Muscle layer of colon (tissue), 2 donors: Measurements from ENCODE around the gene LSAMP.

ENCODE experiments used
- H3K27ac ChIP-seq: one replicate; pipeline ENCODE4 v1.7.0; 2013; ENCODE audit warnings: low read depth, mild to moderate bottlenecking, low read length, moderate library complexity
- H3K27me3 ChIP-seq, 2 donors: one replicate each; pipeline ENCODE4 v1.7.0; 2013; ENCODE audit warnings: low read length in 2 of 2, mild to moderate bottlenecking in 2 of 2; ENCODE audit not compliant: insufficient read depth in 2 of 2, control insufficient read depth in 1 of 2
- H3K36me3 ChIP-seq: one replicate; pipeline ENCODE4 v1.7.0; 2013; ENCODE audit warnings: mild to moderate bottlenecking, low read length; ENCODE audit not compliant: insufficient read depth
- H3K4me1 ChIP-seq: one replicate; pipeline ENCODE4 v1.7.0; 2013; ENCODE audit warnings: mild to moderate bottlenecking, low read length; ENCODE audit not compliant: insufficient read depth
- H3K4me3 ChIP-seq, 2 donors: one replicate each; pipeline ENCODE4 v1.7.0; 2013; ENCODE audit warnings: low read length in 2 of 2, low read depth in 1 of 2, mild to moderate bottlenecking in 1 of 2, moderate library complexity in 1 of 2
- H3K9ac ChIP-seq: one replicate; pipeline ENCODE4 v1.7.0; 2013; ENCODE audit warnings: low read length
- H3K9me3 ChIP-seq: one replicate; pipeline ENCODE4 v1.7.0; 2013; ENCODE audit warnings: mild to moderate bottlenecking, low read length
- donor health status: abdominal sarcoma.
- donor health status: Adenocarcinoma of cecum.

LSAMP gene

GRCh38 chr3:116065501-116065900 lies 379.8 kb downstream of the LSAMP start:
- H3K9me3 ChIP-seq, result no peaks in the 10 kb centered on the region
- H3K4me3 ChIP-seq, result no peak overlapping the region
- H3K4me1 ChIP-seq, result no peaks in the 10 kb centered on the region

GRCh38 chr3:116064646-116065045 lies 380.6 kb downstream of the LSAMP start:
- Histone ChIP-seq H3K4me3 (no peak overlapping the region), H3K4me1 (peaks cover 6% of the 10 kb centered on the region), H3K27ac (no peak overlapping the region), H3K27me3 (no peaks in the 10 kb centered on the region), H3K36me3 (no peaks in the 10 kb centered on the region), H3K9ac (no peak overlapping the region), H3K9me3 (no peaks in the 10 kb centered on the region)

More at GRCh38 chr3:116065501-116065900, 379.8 kb downstream of the LSAMP start:
- no peak overlapping the region for H3K27ac ChIP-seq
- no peak overlapping the region for H3K9ac ChIP-seq
- no peaks in the 10 kb centered on the region for H3K36me3 ChIP-seq
- H3K27me3 ChIP-seq, result no peaks in the 10 kb centered on the region

GRCh38 chr3:116059421-116060096 lies 385.7 kb downstream of the LSAMP start:
- Histone ChIP-seq H3K27me3 (no peaks in the 10 kb centered on the region), H3K27ac (no peak overlapping the region), H3K9me3 (no peaks in the 10 kb centered on the region), H3K4me3 (no peak overlapping the region), H3K9ac (no peak overlapping the region), H3K4me1 (peaks cover 9% of the 10 kb centered on the region), H3K36me3 (no peaks in the 10 kb centered on the region)

GRCh38 chr3:116058844-116059243 lies 386.4 kb downstream of the LSAMP start:
- Histone ChIP-seq H3K27ac (no peak overlapping the region), H3K4me3 (no peak overlapping the region), H3K4me1 (peaks cover 9% of the 10 kb centered on the region), H3K9ac (no peak overlapping the region), H3K27me3 (no peaks in the 10 kb centered on the region), H3K36me3 (no peaks in the 10 kb centered on the region), H3K9me3 (no peaks in the 10 kb centered on the region)

GRCh38 chr3:116057400-116058006 lies 387.8 kb downstream of the LSAMP start:
- no peak overlapping the region for H3K27ac ChIP-seq
- no peak overlapping the region for H3K9ac ChIP-seq
- no peaks in the 10 kb centered on the region for H3K36me3 ChIP-seq
- H3K4me3 ChIP-seq, result no peak overlapping the region
- H3K27me3 ChIP-seq, result no peaks in the 10 kb centered on the region
- H3K4me1 ChIP-seq, result peaks cover 9% of the 10 kb centered on the region
- H3K9me3 ChIP-seq, result no peaks in the 10 kb centered on the region

- Histone ChIP-seq H3K27me3 (no peaks in the 10 kb centered on the region), H3K9ac (no peak overlapping the region), H3K36me3 (no peaks in the 10 kb centered on the region), H3K4me3 (no peak overlapping the region), H3K4me1 (peaks cover 10% of the 10 kb centered on the region), H3K9me3 (no peaks in the 10 kb centered on the region), H3K27ac (no peak overlapping the region)
Observed at GRCh38 chr3:116056280-116056679, 389.0 kb downstream of the LSAMP start.

GRCh38 chr3:116053017-116053416 lies 392.3 kb downstream of the LSAMP start:
- Histone ChIP-seq H3K27me3 (no peaks in the 10 kb centered on the region), H3K27ac (no peak overlapping the region), H3K9me3 (no peaks in the 10 kb centered on the region), H3K9ac (no peak overlapping the region), H3K4me1 (peaks cover 20% of the 10 kb centered on the region), H3K4me3 (no peak overlapping the region), H3K36me3 (no peaks in the 10 kb centered on the region)

GRCh38 chr3:116052602-116053001 lies 392.7 kb downstream of the LSAMP start:
- Histone ChIP-seq H3K4me3 (no peak overlapping the region), H3K9ac (no peak overlapping the region), H3K27ac (no peak overlapping the region), H3K4me1 (peaks cover 20% of the 10 kb centered on the region), H3K36me3 (no peaks in the 10 kb centered on the region), H3K9me3 (no peaks in the 10 kb centered on the region), H3K27me3 (no peaks in the 10 kb centered on the region)

- Histone ChIP-seq H3K9me3 (no peaks in the 10 kb centered on the region), H3K36me3 (no peaks in the 10 kb centered on the region), H3K27me3 (no peaks in the 10 kb centered on the region), H3K4me1 (peaks cover 20% of the 10 kb centered on the region), H3K27ac (no peak overlapping the region), H3K4me3 (no peak overlapping the region), H3K9ac (no peak overlapping the region)
Observed at GRCh38 chr3:116051586-116051985, 393.7 kb downstream of the LSAMP start.

GRCh38 chr3:116051040-116051439 lies 394.2 kb downstream of the LSAMP start:
- H3K27ac ChIP-seq, result no peak overlapping the region
- H3K9ac ChIP-seq, result no peak overlapping the region
- no peaks in the 10 kb centered on the region for H3K36me3 ChIP-seq
- no peaks in the 10 kb centered on the region for H3K9me3 ChIP-seq
- no peaks in the 10 kb centered on the region for H3K27me3 ChIP-seq
- H3K4me3 ChIP-seq, result no peak overlapping the region
- H3K4me1 ChIP-seq, result peaks cover 20% of the 10 kb centered on the region

- Histone ChIP-seq H3K36me3 (no peaks in the 10 kb centered on the region), H3K4me1 (peaks cover 20% of the 10 kb centered on the region), H3K27ac (no peak overlapping the region), H3K27me3 (no peaks in the 10 kb centered on the region), H3K9ac (no peak overlapping the region), H3K4me3 (no peak overlapping the region), H3K9me3 (no peaks in the 10 kb centered on the region)
Observed at GRCh38 chr3:116050311-116050915, 394.9 kb downstream of the LSAMP start.
